K562 (cell line): Measurements from ENCODE around the gene INPP4B. TPM values are rescaled to one million over a fixed set of nuclear protein-coding genes. Genes with fewer than 3 reads are reported as not detected.

Experiments
- ARID1B ChIP-seq: fragments of 450-650 bp; IDR thresholded peaks from 2 replicates; pipeline ENCODE4 v1.6.1; 2016; ENCODE audit warnings: antibody characterized with exemption, mild to moderate bottlenecking, inconsistent platforms
- ATF7 ChIP-seq: fragments of 450-650 bp; IDR thresholded peaks from 2 replicates; pipeline ENCODE4 v1.7.1; 2014; ENCODE audit warnings: mild to moderate bottlenecking, moderate library complexity
- CBFA2T2 ChIP-seq: fragments of 450-650 bp; conservative IDR thresholded peaks from 2 replicates; pipeline ENCODE4 v1.6.1; 2017; ENCODE audit warnings: mild to moderate bottlenecking
- CREM ChIP-seq: IDR thresholded peaks from 2 replicates; pipeline ENCODE4 v1.6.1; 2014; ENCODE audit warnings: antibody characterized with exemption, low read depth
- DPF2 ChIP-seq: fragments of 450-650 bp; IDR thresholded peaks from 2 replicates; pipeline ENCODE4 v1.6.1; 2016
- FOXJ2 ChIP-seq: fragments of 200-800 bp; sonication (Bioruptor generic); IDR thresholded peaks from 2 replicates; pipeline ENCODE4 v1.6.1; 2016; ENCODE audit warnings: missing genetic modification characterization, missing compliant biosample characterization
- JUN ChIP-seq, 2 experiments: sonication (generic) in 1 of 2; formaldehyde crosslinking in 1 of 2; IDR thresholded peaks; 2 replicates each; pipeline versions ENCODE4 v1.6.1 to v1.8.0; 2012 to 2022; ENCODE audit warnings: borderline replicate concordance in 2 of 2, mild to moderate bottlenecking in 2 of 2, improper control_type of control experiment in 1 of 2, low read depth in 1 of 2, low read length in 1 of 2, missing genetic modification reagents in 1 of 2
- JUND ChIP-seq, 2 experiments: IDR thresholded peaks; 2 replicates in 1 of 2; 3 replicates in 1 of 2; pipeline ENCODE4 v1.6.1; 2011; ENCODE audit warnings: borderline replicate concordance in 2 of 2, low read depth in 2 of 2, low read length in 2 of 2, improper control_type of control experiment in 1 of 2, missing biosample characterization in 1 of 2, missing genetic modification characterization in 1 of 2, missing genetic modification reagents in 1 of 2
- MEIS2 ChIP-seq: fragments of 450-650 bp; IDR thresholded peaks from 2 replicates; pipeline ENCODE4 v1.6.1; 2014; ENCODE audit warnings: mild to moderate bottlenecking; ENCODE audit not compliant: partially characterized antibody
- NCOA4 ChIP-seq: fragments of 450-650 bp; IDR thresholded peaks from 2 replicates; pipeline ENCODE4 v1.6.1; 2018; ENCODE audit warnings: mild to moderate bottlenecking; ENCODE audit not compliant: partially characterized antibody
- TBL1XR1 ChIP-seq, 2 experiments: IDR thresholded peaks; 2 replicates each; pipeline ENCODE4 v1.6.1; 2012; ENCODE audit warnings: improper control_type of control experiment in 2 of 2, low read length in 2 of 2, mild to moderate bottlenecking in 1 of 2
- TEAD1 ChIP-seq, 2 experiments: fragments of 450-650 bp in 1 of 2; sonication (generic) in 1 of 2; formaldehyde crosslinking; IDR thresholded peaks; 2 replicates each; pipeline versions ENCODE4 v1.4.0 to v1.8.0; 2020 to 2022; ENCODE audit warnings: mild to moderate bottlenecking in 2 of 2, missing genetic modification reagents in 1 of 2
- TEAD4 ChIP-seq, 2 experiments: sonication (generic) in 1 of 2; formaldehyde crosslinking in 1 of 2; IDR thresholded peaks; 2 replicates each; pipeline versions ENCODE4 v1.6.1 to v1.8.0; 2012 to 2022; ENCODE audit warnings: borderline replicate concordance in 1 of 2, inconsistent platforms in 1 of 2, low read length in 1 of 2, mild to moderate bottlenecking in 1 of 2, missing genetic modification reagents in 1 of 2
- polyA plus RNA-seq, 8 experiments: library from polyadenylated mRNA; depleted of rRNA in 4 of 8; stranded (reverse) in 5 of 8; unstranded in 3 of 8; fragments of >200 nt; fragmentation: Nextera tagmentation in 2 of 8; fragmentation: Illumina TruSeq in 1 of 8; extraction: Ambion mirVana in 2 of 8; extraction: Trizol in 1 of 8; gene quantifications; 2 replicates each; pipeline versions ENCODE4 v1.2.1 to v1.2.3, GENCODE V29; 2011 to 2014; ENCODE audit warnings: inconsistent platforms in 1 of 8, missing spikeins in 1 of 8
- total RNA-seq, 7 experiments: library from RNA; depleted of rRNA in 6 of 7; stranded (reverse); fragments of >200 nt in 6 of 7; fragmentation: Illumina TruSeq in 2 of 7; extraction: Trizol in 2 of 7; gene quantifications; 2 replicates each; pipeline versions ENCODE4 v1.2.1 to v1.2.3, GENCODE V29; 2011 to 2021; ENCODE audit warnings: low replicate concordance in 1 of 7
- TF ChIP-seq, protein P1 (sequence below), 2 experiments: fragments of 450-650 bp; IDR thresholded peaks; 2 replicates each; pipeline ENCODE4 v1.6.1; 2018; ENCODE audit warnings: mild to moderate bottlenecking in 2 of 2, low read depth in 1 of 2; ENCODE audit not compliant: partially characterized antibody in 2 of 2
- TF ChIP-seq, protein P2 (sequence below): fragments of 450-650 bp; IDR thresholded peaks from 2 replicates; pipeline ENCODE4 v1.6.1; 2018; ENCODE audit not compliant: partially characterized antibody
- TF ChIP-seq, protein P3 (sequence below): IDR thresholded peaks from 2 replicates; pipeline ENCODE4 v1.6.1; 2012; ENCODE audit warnings: low read depth, low read length, improper control_type of control experiment, borderline replicate concordance

Gene INPP4B
- total and polyA plus RNA-seq, 9 of the 15 experiments (the other 6 are each of a cell fraction or from before 2014, with no cell fraction given): 0.04 to 0.11 TPM; not detected in 7

DNA sequence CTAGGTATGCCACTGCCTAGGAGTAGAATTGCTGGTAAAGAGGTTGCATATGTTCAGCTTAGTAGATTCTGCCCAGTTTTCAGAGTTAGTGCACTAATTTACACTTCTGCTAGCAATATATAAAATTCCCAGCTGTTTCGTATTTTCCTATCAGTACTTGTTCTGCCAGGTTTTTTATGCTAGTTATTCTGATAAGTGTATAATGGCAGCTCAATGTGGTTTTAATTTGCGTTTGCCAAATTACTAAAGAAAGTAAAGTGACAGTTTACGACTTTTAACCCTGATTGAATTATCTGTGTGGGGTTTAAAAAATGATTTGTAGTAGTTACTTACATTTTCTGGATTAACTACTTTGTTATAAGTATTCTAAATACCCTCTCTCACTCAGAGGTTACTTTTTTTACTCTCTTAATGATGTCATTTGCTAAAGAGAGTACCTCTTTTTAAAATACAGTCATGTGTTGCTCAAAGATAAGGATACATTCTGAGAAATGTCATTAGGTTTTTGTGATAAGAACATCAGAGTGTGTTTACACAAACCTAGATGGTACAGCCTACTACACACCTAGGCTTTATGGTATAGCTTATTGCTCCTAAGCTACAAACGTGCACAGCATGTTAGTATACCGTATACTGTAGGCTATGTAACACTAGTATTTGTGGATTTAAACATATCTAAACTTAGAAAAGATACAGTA lies 846.5 kb downstream of the INPP4B start (continued):
- TF ChIP-seq, protein P1, sequence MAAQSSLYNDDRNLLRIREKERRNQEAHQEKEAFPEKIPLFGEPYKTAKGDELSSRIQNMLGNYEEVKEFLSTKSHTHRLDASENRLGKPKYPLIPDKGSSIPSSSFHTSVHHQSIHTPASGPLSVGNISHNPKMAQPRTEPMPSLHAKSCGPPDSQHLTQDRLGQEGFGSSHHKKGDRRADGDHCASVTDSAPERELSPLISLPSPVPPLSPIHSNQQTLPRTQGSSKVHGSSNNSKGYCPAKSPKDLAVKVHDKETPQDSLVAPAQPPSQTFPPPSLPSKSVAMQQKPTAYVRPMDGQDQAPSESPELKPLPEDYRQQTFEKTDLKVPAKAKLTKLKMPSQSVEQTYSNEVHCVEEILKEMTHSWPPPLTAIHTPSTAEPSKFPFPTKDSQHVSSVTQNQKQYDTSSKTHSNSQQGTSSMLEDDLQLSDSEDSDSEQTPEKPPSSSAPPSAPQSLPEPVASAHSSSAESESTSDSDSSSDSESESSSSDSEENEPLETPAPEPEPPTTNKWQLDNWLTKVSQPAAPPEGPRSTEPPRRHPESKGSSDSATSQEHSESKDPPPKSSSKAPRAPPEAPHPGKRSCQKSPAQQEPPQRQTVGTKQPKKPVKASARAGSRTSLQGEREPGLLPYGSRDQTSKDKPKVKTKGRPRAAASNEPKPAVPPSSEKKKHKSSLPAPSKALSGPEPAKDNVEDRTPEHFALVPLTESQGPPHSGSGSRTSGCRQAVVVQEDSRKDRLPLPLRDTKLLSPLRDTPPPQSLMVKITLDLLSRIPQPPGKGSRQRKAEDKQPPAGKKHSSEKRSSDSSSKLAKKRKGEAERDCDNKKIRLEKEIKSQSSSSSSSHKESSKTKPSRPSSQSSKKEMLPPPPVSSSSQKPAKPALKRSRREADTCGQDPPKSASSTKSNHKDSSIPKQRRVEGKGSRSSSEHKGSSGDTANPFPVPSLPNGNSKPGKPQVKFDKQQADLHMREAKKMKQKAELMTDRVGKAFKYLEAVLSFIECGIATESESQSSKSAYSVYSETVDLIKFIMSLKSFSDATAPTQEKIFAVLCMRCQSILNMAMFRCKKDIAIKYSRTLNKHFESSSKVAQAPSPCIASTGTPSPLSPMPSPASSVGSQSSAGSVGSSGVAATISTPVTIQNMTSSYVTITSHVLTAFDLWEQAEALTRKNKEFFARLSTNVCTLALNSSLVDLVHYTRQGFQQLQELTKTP (IDR thresholded peaks at IDR 0.05; ENCODE audit: low read depth in 1 of 2, partially characterized antibody in 2 of 2): no peak
- TF ChIP-seq, protein P2, sequence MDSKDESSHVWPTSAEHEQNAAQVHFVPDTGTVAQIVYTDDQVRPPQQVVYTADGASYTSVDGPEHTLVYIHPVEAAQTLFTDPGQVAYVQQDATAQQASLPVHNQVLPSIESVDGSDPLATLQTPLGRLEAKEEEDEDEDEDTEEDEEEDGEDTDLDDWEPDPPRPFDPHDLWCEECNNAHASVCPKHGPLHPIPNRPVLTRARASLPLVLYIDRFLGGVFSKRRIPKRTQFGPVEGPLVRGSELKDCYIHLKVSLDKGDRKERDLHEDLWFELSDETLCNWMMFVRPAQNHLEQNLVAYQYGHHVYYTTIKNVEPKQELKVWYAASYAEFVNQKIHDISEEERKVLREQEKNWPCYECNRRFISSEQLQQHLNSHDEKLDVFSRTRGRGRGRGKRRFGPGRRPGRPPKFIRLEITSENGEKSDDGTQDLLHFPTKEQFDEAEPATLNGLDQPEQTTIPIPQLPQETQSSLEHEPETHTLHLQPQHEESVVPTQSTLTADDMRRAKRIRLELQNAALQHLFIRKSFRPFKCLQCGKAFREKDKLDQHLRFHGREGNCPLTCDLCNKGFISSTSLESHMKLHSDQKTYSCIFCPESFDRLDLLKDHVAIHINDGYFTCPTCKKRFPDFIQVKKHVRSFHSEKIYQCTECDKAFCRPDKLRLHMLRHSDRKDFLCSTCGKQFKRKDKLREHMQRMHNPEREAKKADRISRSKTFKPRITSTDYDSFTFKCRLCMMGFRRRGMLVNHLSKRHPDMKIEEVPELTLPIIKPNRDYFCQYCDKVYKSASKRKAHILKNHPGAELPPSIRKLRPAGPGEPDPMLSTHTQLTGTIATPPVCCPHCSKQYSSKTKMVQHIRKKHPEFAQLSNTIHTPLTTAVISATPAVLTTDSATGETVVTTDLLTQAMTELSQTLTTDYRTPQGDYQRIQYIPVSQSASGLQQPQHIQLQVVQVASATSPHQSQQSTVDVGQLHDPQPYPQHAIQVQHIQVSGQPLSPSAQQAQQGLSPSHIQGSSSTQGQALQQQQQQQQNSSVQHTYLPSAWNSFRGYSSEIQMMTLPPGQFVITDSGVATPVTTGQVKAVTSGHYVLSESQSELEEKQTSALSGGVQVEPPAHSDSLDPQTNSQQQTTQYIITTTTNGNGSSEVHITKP: peak; percentile 90
- TF ChIP-seq TEAD4 (IDR thresholded peaks at IDR 0.05; ENCODE audit: low read length) (peak; percentile 86), TEAD4 (CRISPR knock-in tag; IDR thresholded peaks at IDR 0.05; ENCODE audit: borderline replicate concordance) (no peak), CREM (0 out of 2 replicates have a peak, but pooled peaks have one; percentile 26), JUND (IDR thresholded peaks at IDR 0.05; ENCODE audit: borderline replicate concordance, low read depth, low read length) (peak; percentile 83), JUND (tag; IDR thresholded peaks at IDR 0.05; ENCODE audit: borderline replicate concordance, low read depth, low read length) (peak; percentile 78; the same call in 2 of the 3 replicates), NCOA4 (no peak), CBFA2T2 (peak; percentile 76), ATF7 (peak; percentile 95), ARID1B (peak; percentile 93), TEAD1 (CRISPR knock-in tag; IDR thresholded peaks at IDR 0.05) (no peak), FOXJ2 (tag) (peak; percentile 86), JUN (IDR thresholded peaks at IDR 0.05; ENCODE audit: borderline replicate concordance, low read depth, low read length) (peak; percentile 23; the same call in 1 of the 2 replicates), JUN (CRISPR knock-in tag; IDR thresholded peaks at IDR 0.05; ENCODE audit: borderline replicate concordance) (no peak), MEIS2 (peak; percentile 62), TBL1XR1 (IDR thresholded peaks at IDR 0.05; ENCODE audit: low read length in 2 of 2) (peak in 1 of 2 experiments; percentile 15; a peak in 1 of 4 replicates), DPF2 (peak; percentile 86)
- TF ChIP-seq, protein P3, sequence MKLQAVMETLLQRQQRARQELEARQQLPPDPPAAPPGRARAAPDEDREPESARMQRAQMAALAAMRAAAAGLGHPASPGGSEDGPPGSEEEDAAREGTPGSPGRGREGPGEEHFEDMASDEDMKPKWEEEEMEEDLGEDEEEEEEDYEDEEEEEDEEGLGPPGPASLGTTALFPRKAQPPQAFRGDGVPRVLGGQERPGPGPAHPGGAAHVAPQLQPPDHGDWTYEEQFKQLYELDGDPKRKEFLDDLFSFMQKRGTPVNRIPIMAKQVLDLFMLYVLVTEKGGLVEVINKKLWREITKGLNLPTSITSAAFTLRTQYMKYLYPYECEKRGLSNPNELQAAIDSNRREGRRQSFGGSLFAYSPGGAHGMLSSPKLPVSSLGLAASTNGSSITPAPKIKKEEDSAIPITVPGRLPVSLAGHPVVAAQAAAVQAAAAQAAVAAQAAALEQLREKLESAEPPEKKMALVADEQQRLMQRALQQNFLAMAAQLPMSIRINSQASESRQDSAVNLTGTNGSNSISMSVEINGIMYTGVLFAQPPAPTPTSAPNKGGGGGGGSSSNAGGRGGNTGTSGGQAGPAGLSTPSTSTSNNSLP: no peak
